Keratinocyte (primary cell): ENCODE measurements around the gene PPFIA1. TPM values are rescaled to one million over a fixed set of nuclear protein-coding genes. Genes with fewer than 3 reads are reported as not detected.

Experiments used
- DNase-seq: peaks from one replicate; pipeline ENCODE4 v3.0.0-alpha.2; 2011; ENCODE audit warnings: low read depth, missing footprints, low spot score
- FAIRE-seq: peaks from 2 replicates; lab custom pipeline; 2011; peaks lifted over from hg19 to GRCh38; lab: Jason Lieb, UNC
- H2AFZ ChIP-seq: 2 replicates; pipeline ENCODE4 v1.6.0; 2012; ENCODE audit warnings: low read length, control low read depth, inconsistent platforms; ENCODE audit not compliant: control insufficient read depth
- H3K27ac ChIP-seq: 2 replicates; pipeline ENCODE4 v1.5.1; 2011; ENCODE audit warnings: low read length; ENCODE audit not compliant: control insufficient read depth, insufficient read depth
- H3K27me3 ChIP-seq: 3 replicates; pipeline ENCODE4 v1.6.0; 2011; ENCODE audit warnings: low read length; ENCODE audit not compliant: control insufficient read depth, insufficient read depth; ENCODE audit errors: extremely low read depth
- H3K36me3 ChIP-seq, 2 experiments: 2 replicates in 1 of 2; 3 replicates in 1 of 2; pipeline ENCODE4 v1.5.1; 2011; ENCODE audit warnings: low read length in 2 of 2, mild to moderate bottlenecking in 1 of 2; ENCODE audit not compliant: control insufficient read depth in 2 of 2, insufficient read depth in 2 of 2; ENCODE audit errors: extremely low read depth in 1 of 2
- H3K4me1 ChIP-seq: 3 replicates; pipeline ENCODE4 v1.5.1; 2011; ENCODE audit warnings: low read length; ENCODE audit not compliant: control insufficient read depth, insufficient read depth; ENCODE audit errors: extremely low read depth
- H3K4me2 ChIP-seq: 3 replicates; pipeline ENCODE4 v1.6.0; 2011; ENCODE audit warnings: low read depth, low read length; ENCODE audit not compliant: control insufficient read depth, insufficient read depth; ENCODE audit errors: extremely low read depth
- H3K4me3 ChIP-seq, 3 experiments: fragments of 200-600 bp in 1 of 3; sonication (generic) in 1 of 3; 2 replicates in 2 of 3; 3 replicates in 1 of 3; pipeline ENCODE4 v1.5.1; 2011 to 2016; ENCODE audit warnings: low read length in 3 of 3, mild to moderate bottlenecking in 3 of 3, control low read depth in 2 of 3, inconsistent platforms in 1 of 3, low read depth in 1 of 3, mixed read lengths in 1 of 3, mixed run types in 1 of 3, moderate library complexity in 1 of 3; ENCODE audit not compliant: control insufficient read depth in 2 of 3, insufficient read depth in 2 of 3; ENCODE audit errors: extremely low read depth in 1 of 3
- H3K79me2 ChIP-seq: 2 replicates; pipeline ENCODE4 v1.6.0; 2012; ENCODE audit warnings: low read length; ENCODE audit not compliant: control insufficient read depth, insufficient read depth
- H3K9ac ChIP-seq: 3 replicates; pipeline ENCODE4 v1.6.0; 2011; ENCODE audit warnings: low read length; ENCODE audit not compliant: control insufficient read depth, insufficient read depth; ENCODE audit errors: extremely low read depth
- H3K9me1 ChIP-seq: 3 replicates; pipeline ENCODE4 v1.6.0; 2011; ENCODE audit warnings: low read length; ENCODE audit not compliant: control insufficient read depth, insufficient read depth; ENCODE audit errors: extremely low read depth
- H3K9me3 ChIP-seq: 2 replicates; pipeline ENCODE4 v1.5.1; 2012; ENCODE audit warnings: low read depth, low read length; ENCODE audit not compliant: control insufficient read depth
- H4K20me1 ChIP-seq: 3 replicates; pipeline ENCODE4 v1.6.0; 2011; ENCODE audit warnings: low read length; ENCODE audit not compliant: control insufficient read depth, insufficient read depth; ENCODE audit errors: extremely low read depth
- EZH2 ChIP-seq: IDR thresholded peaks from one replicate; pipeline ENCODE4 v1.6.1; 2012; ENCODE audit warnings: inconsistent platforms, mild to moderate bottlenecking, low read length, moderate library complexity
- dilution Hi-C: fragments of 300-500 bp; cut with MboI; formaldehyde crosslinking; loops from one replicate; pipeline ENCODE4 v1.7.0; 2020; ENCODE audit warnings: low sequenced_read_pairs; ENCODE audit not compliant: extremely low pct_ligation_motif_present
- polyA plus RNA-seq, 5 experiments: library from polyadenylated mRNA; depleted of rRNA in 3 of 5; stranded (reverse) in 3 of 5; stranded (forward) in 1 of 5; unstranded in 1 of 5; fragments of >200 nt; gene quantifications; 1 replicate in 1 of 5; 2 replicates in 3 of 5; 3 replicates in 1 of 5; pipeline versions ENCODE4 v1.2.1 to v1.2.3, GENCODE V29; 2011 to 2012; ENCODE audit warnings: missing spikeins in 2 of 5, low read depth in 1 of 5, low replicate concordance in 1 of 5
- TF ChIP-seq, protein P1 (sequence below), 3 experiments: IDR thresholded peaks in 1 of 3; conservative IDR thresholded peaks in 1 of 3; optimal IDR thresholded peaks in 1 of 3; 2 replicates in 2 of 3; 3 replicates in 1 of 3; pipeline versions ENCODE3 to v1.5.1; 2011; ENCODE audit warnings: low read length in 3 of 3, mild to moderate bottlenecking in 3 of 3, moderate library complexity in 2 of 3, control low read depth in 1 of 3, inconsistent platforms in 1 of 3; ENCODE audit not compliant: insufficient read depth in 2 of 3; ENCODE audit errors: extremely low read depth in 1 of 3

Gene PPFIA1
- polyA plus RNA-seq, 1 donor (not counting 4 experiments of a cell fraction or from before 2014, with no cell fraction given) = 27.6 TPM

GRCh38 chr11:70343636-70344035 lies 73.1 kb downstream of the PPFIA1 start:
- Histone ChIP-seq H3K36me3 (peaks cover 30% of the 10 kb centered on the region in 2 experiments), H3K9me1 (no peaks in the 10 kb centered on the region), H3K27me3 (no peaks in the 10 kb centered on the region), H4K20me1 (peaks cover 3% of the 10 kb centered on the region), H3K9ac (no peak overlapping the region), H3K4me3 (no peak overlapping the region), H3K4me1 (no peaks in the 10 kb centered on the region), H3K4me2 (no peak overlapping the region), H2AFZ (no peak overlapping the region), H3K79me2 (no peaks in the 10 kb centered on the region), H3K27ac (no peak overlapping the region), H3K9me3 (no peaks in the 10 kb centered on the region)
- TF ChIP-seq, protein P1, sequence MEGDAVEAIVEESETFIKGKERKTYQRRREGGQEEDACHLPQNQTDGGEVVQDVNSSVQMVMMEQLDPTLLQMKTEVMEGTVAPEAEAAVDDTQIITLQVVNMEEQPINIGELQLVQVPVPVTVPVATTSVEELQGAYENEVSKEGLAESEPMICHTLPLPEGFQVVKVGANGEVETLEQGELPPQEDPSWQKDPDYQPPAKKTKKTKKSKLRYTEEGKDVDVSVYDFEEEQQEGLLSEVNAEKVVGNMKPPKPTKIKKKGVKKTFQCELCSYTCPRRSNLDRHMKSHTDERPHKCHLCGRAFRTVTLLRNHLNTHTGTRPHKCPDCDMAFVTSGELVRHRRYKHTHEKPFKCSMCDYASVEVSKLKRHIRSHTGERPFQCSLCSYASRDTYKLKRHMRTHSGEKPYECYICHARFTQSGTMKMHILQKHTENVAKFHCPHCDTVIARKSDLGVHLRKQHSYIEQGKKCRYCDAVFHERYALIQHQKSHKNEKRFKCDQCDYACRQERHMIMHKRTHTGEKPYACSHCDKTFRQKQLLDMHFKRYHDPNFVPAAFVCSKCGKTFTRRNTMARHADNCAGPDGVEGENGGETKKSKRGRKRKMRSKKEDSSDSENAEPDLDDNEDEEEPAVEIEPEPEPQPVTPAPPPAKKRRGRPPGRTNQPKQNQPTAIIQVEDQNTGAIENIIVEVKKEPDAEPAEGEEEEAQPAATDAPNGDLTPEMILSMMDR (optimal IDR thresholded peaks at IDR 0.05 in 1 of 3, IDR thresholded peaks at IDR 0.05 in 1 of 3, conservative IDR thresholded peaks at IDR 0.05 in 1 of 3; ENCODE audit: extremely low read depth in 1 of 3, insufficient read depth in 2 of 3, low read length in 3 of 3) = no peak
- no peak for TF ChIP-seq EZH2
- no peak for DNase-seq
- dilution Hi-C loops = no loop called here
- no peak for FAIRE-seq

- TF ChIP-seq, protein P1 (optimal IDR thresholded peaks at IDR 0.05 in 1 of 3, IDR thresholded peaks at IDR 0.05 in 1 of 3, conservative IDR thresholded peaks at IDR 0.05 in 1 of 3; ENCODE audit: extremely low read depth in 1 of 3, insufficient read depth in 2 of 3, low read length in 3 of 3) = no peak
- TF ChIP-seq EZH2 = no peak
- H4K20me1 ChIP-seq = no peaks in the 10 kb centered on the region
- no peak for FAIRE-seq
- no peak overlapping the region for H2AFZ ChIP-seq
- no peak for DNase-seq
- H3K79me2 ChIP-seq = no peaks in the 10 kb centered on the region
- H3K9me3 ChIP-seq = no peaks in the 10 kb centered on the region
- H3K9ac ChIP-seq = no peak overlapping the region
- no peak overlapping the region for H3K4me3 ChIP-seq
- H3K27me3 ChIP-seq = no peaks in the 10 kb centered on the region
- H3K4me1 ChIP-seq = no peaks in the 10 kb centered on the region
- H3K27ac ChIP-seq = no peak overlapping the region
- H3K4me2 ChIP-seq = no peak overlapping the region
- dilution Hi-C loops = no loop called here
- no peaks in the 10 kb centered on the region for H3K9me1 ChIP-seq
- H3K36me3 ChIP-seq = peaks cover 23 to 29% of the 10 kb centered on the region in 2 experiments
These were observed 77.7 kb downstream of the PPFIA1 start for GRCh38 chr11:70348191-70348590.
